Measurements from ENCODE around the gene AOAH. TPM values are rescaled to one million over a fixed set of nuclear protein-coding genes. Genes with fewer than 3 reads are reported as not detected.

The AOAH gene
- total RNA-seq, 1 donor: not detected

- no peak overlapping the region for H3K4me3 ChIP-seq (ENCODE audit: low read depth, low read length)
- no peak for DNase-seq (ENCODE audit: low read depth)
- TF ChIP-seq CTCF (IDR thresholded peaks at IDR 0.05; ENCODE audit: insufficient read depth, low read depth, low read length): no peak
These were observed 37.8 kb downstream of the AOAH start for GRCh38 chr7:36686499-36686898.

GRCh38 chr7:36684954-36685353 lies 39.3 kb downstream of the AOAH start:
- no peak for DNase-seq (ENCODE audit: low read depth)
- H3K4me3 ChIP-seq (ENCODE audit: low read depth, low read length): no peak overlapping the region
- no peak for TF ChIP-seq CTCF (IDR thresholded peaks at IDR 0.05; ENCODE audit: insufficient read depth, low read depth, low read length)

- TF ChIP-seq CTCF (IDR thresholded peaks at IDR 0.05; ENCODE audit: insufficient read depth, low read depth, low read length): no peak
- no peak overlapping the region for H3K4me3 ChIP-seq (ENCODE audit: low read depth, low read length)
- no peak for DNase-seq (ENCODE audit: low read depth)
These were observed 40.5 kb downstream of the AOAH start for GRCh38 chr7:36683695-36684357.

GRCh38 chr7:36683111-36683510 lies 41.2 kb downstream of the AOAH start:
- DNase-seq (ENCODE audit: low read depth): no peak
- H3K4me3 ChIP-seq (ENCODE audit: low read depth, low read length): no peak overlapping the region
- no peak for TF ChIP-seq CTCF (IDR thresholded peaks at IDR 0.05; ENCODE audit: insufficient read depth, low read depth, low read length)

GRCh38 chr7:36682102-36682501 lies 42.2 kb downstream of the AOAH start:
- H3K4me3 ChIP-seq (ENCODE audit: low read depth, low read length): no peak overlapping the region
- no peak for TF ChIP-seq CTCF (IDR thresholded peaks at IDR 0.05; ENCODE audit: insufficient read depth, low read depth, low read length)
- no peak for DNase-seq (ENCODE audit: low read depth)

- no peak for DNase-seq (ENCODE audit: low read depth)
- H3K4me3 ChIP-seq (ENCODE audit: low read depth, low read length): no peak overlapping the region
- no peak for TF ChIP-seq CTCF (IDR thresholded peaks at IDR 0.05; ENCODE audit: insufficient read depth, low read depth, low read length)
These were observed 46.4 kb downstream of the AOAH start for GRCh38 chr7:36677769-36678437.

All from fibroblast of villous mesenchyme (primary cell).